Retina (tissue), 1 donor: ENCODE measurements around the gene PLRG1.

Experiments
- DNase-seq: peaks from one replicate; pipeline ENCODE4 v3.0.0-alpha.2; 2016

The PLRG1 gene

GRCh38 chr4:154517591-154517990 is 32.6 kb downstream of the PLRG1 start:
- no peak for DNase-seq

- no peak for DNase-seq
These were observed 33.7 kb downstream of the PLRG1 start for GRCh38 chr4:154516318-154517029.

GRCh38 chr4:154511981-154512380 is 38.2 kb downstream of the PLRG1 start:
- peak; percentile 31 for DNase-seq

GRCh38 chr4:154511548-154511947 is 38.7 kb downstream of the PLRG1 start:
- no peak for DNase-seq

- DNase-seq: no peak
These were observed 43.0 kb downstream of the PLRG1 start for GRCh38 chr4:154507156-154507555.

- peak; percentile 53 for DNase-seq
These were observed 43.9 kb downstream of the PLRG1 start for GRCh38 chr4:154506253-154506652.

GRCh38 chr4:154503598-154503997 is 46.6 kb downstream of the PLRG1 start:
- no peak for DNase-seq

- peak; percentile 53 for DNase-seq
These were observed 48.1 kb downstream of the PLRG1 start for GRCh38 chr4:154502111-154502510.

- no peak for DNase-seq
These were observed 52.3 kb downstream of the PLRG1 start for GRCh38 chr4:154497889-154498288.

- DNase-seq: no peak
These were observed 54.3 kb downstream of the PLRG1 start for GRCh38 chr4:154495867-154496266.

GRCh38 chr4:154492288-154492687 is 57.9 kb downstream of the PLRG1 start:
- no peak for DNase-seq

GRCh38 chr4:154491341-154492271 is 58.6 kb downstream of the PLRG1 start, which contains the start of gene DCHS2:
TSS of gene DCHS2 (minus strand) at chr4:154491799. CDS start at chr4:154491355, 444 bp downstream.
- DNase-seq: peak; percentile 74

GRCh38 chr4:154490583-154491340 is 59.4 kb downstream of the PLRG1 start:
- DNase-seq: peak; percentile 90

- DNase-seq: peak; percentile 84
These were observed 60.0 kb downstream of the PLRG1 start for GRCh38 chr4:154490234-154490582.

- DNase-seq: peak; percentile 22
These were observed 60.5 kb downstream of the PLRG1 start for GRCh38 chr4:154489558-154490233.

GRCh38 chr4:154487145-154487544 is 63.1 kb downstream of the PLRG1 start:
- DNase-seq: no peak

- DNase-seq: no peak
These were observed 65.0 kb downstream of the PLRG1 start for GRCh38 chr4:154485127-154485773.
